ENCODE measurements around the gene EHF. TPM values are rescaled to one million over a fixed set of nuclear protein-coding genes. Genes with fewer than 3 reads are reported as not detected.

The EHF gene
- total and polyA plus RNA-seq, 12 donors = 0.11 to 6.8 (median 0.76) TPM

- 90 to 98% (median 93%) methylated on average over 3 of the region's 3 CpGs for WGBS, 4 donors
Measured at GRCh38 chr11:34643311-34643710, 22.4 kb downstream of the EHF start.

GRCh38 chr11:34643846-34644245 is 23.0 kb downstream of the EHF start:
- Histone ChIP-seq H3K4me3 (no peak overlapping the region), H3K27me3 (no peaks in the 10 kb centered on the region), H3K27ac (no peak overlapping the region), H3K4me1 (replicated peaks in 1 of 2) (peaks cover 0 to 10% of the 10 kb centered on the region in 2 donors), H3K9me3 (replicated peaks in 1 of 3) (no peaks in the 10 kb centered on the region), H3K36me3 (replicated peaks in 1 of 2) (no peaks in the 10 kb centered on the region)
- DNase-seq = no peak
- intact Hi-C loops (cut with DNase I) = no loop called here
- TF ChIP-seq CTCF (IDR thresholded peaks at IDR 0.05) = no peak
- TF ChIP-seq POLR2A (IDR thresholded peaks at IDR 0.05) = no peak
- 92 to 100% (median 94%) methylated on average over 2 of the region's 2 CpGs for WGBS, 4 donors

More at GRCh38 chr11:34643311-34643710, 22.4 kb downstream of the EHF start:
- Histone ChIP-seq H3K9me3 (replicated peaks in 1 of 3) (no peaks in the 10 kb centered on the region), H3K27me3 (no peaks in the 10 kb centered on the region), H3K4me1 (replicated peaks in 1 of 2) (peaks cover 0 to 10% of the 10 kb centered on the region in 2 donors), H3K27ac (no peak overlapping the region), H3K36me3 (replicated peaks in 1 of 2) (no peaks in the 10 kb centered on the region), H3K4me3 (no peak overlapping the region)
- no peak for TF ChIP-seq CTCF (IDR thresholded peaks at IDR 0.05)
- no peak for TF ChIP-seq POLR2A (IDR thresholded peaks at IDR 0.05)
- DNase-seq = no peak
- intact Hi-C loops (cut with DNase I) = no loop called here

GRCh38 chr11:34644669-34645406 is 23.9 kb downstream of the EHF start:
- Histone ChIP-seq H3K27ac (no peak overlapping the region), H3K27me3 (no peaks in the 10 kb centered on the region), H3K4me1 (replicated peaks in 1 of 2) (peaks cover 0 to 12% of the 10 kb centered on the region in 2 donors), H3K36me3 (replicated peaks in 1 of 2) (no peaks in the 10 kb centered on the region), H3K9me3 (replicated peaks in 1 of 3) (no peaks in the 10 kb centered on the region), H3K4me3 (no peak overlapping the region)
- DNase-seq = no peak
- 62 to 76% (median 71%) methylated on average over 9 of the region's 9 CpGs for WGBS, 4 donors
- intact Hi-C loops (cut with DNase I) = no loop called here
- TF ChIP-seq POLR2A (IDR thresholded peaks at IDR 0.05) (no peak), CTCF (IDR thresholded peaks at IDR 0.05) (no peak)

- H3K4me1 ChIP-seq (replicated peaks in 1 of 2) = peaks cover 0 to 4% of the 10 kb centered on the region in 2 donors
- DNase-seq = no peak
- H3K27me3 ChIP-seq = no peaks in the 10 kb centered on the region
- intact Hi-C loops (cut with DNase I) = no loop called here
- H3K9me3 ChIP-seq (replicated peaks in 1 of 3) = no peaks in the 10 kb centered on the region
- TF ChIP-seq CTCF (IDR thresholded peaks at IDR 0.05) = no peak
- no peak for TF ChIP-seq POLR2A (IDR thresholded peaks at IDR 0.05)
- H3K27ac ChIP-seq = no peak overlapping the region
- no peaks in the 10 kb centered on the region for H3K36me3 ChIP-seq (replicated peaks in 1 of 2)
- no peak overlapping the region for H3K4me3 ChIP-seq
- 95 to 97% (median 96%) methylated on average over 6 to 8 of the region's 8 CpGs for WGBS, 4 donors
Measured at GRCh38 chr11:34646431-34646830, 25.5 kb downstream of the EHF start.
